ENCODE measurements around the gene OSCP1.

Gene OSCP1

GRCh38 chr1:36401602-36402503 lies 48.4 kb downstream of the OSCP1 start:
- no peak for DNase-seq (ENCODE audit: low read depth)

- DNase-seq (ENCODE audit: low read depth) = peak; percentile 85
These were observed 49.2 kb downstream of the OSCP1 start for GRCh38 chr1:36400825-36401601.

- DNase-seq (ENCODE audit: low read depth) = no peak
These were observed 49.8 kb downstream of the OSCP1 start for GRCh38 chr1:36400514-36400824.

GRCh38 chr1:36398370-36398977 lies 51.8 kb downstream of the OSCP1 start:
- DNase-seq (ENCODE audit: low read depth) = no peak

GRCh38 chr1:36397378-36398230 lies 52.6 kb downstream of the OSCP1 start, which contains the start of gene LSM10:
Gene LSM10 (minus strand): TSS chr1:36397908. CDS start chr1:36394129, 3,779 bp downstream.
- peak; percentile 92 for DNase-seq (ENCODE audit: low read depth)

GRCh38 chr1:36397083-36397377 lies 53.2 kb downstream of the OSCP1 start:
- DNase-seq (ENCODE audit: low read depth) = no peak

- DNase-seq (ENCODE audit: low read depth) = no peak
These were observed 53.9 kb downstream of the OSCP1 start for GRCh38 chr1:36396359-36396758.

GRCh38 chr1:36393686-36394085 lies 56.6 kb downstream of the OSCP1 start:
- DNase-seq (ENCODE audit: low read depth) = no peak

- no peak for DNase-seq (ENCODE audit: low read depth)
These were observed 57.4 kb downstream of the OSCP1 start for GRCh38 chr1:36392836-36393235.

- DNase-seq (ENCODE audit: low read depth) = no peak
These were observed 59.0 kb downstream of the OSCP1 start for GRCh38 chr1:36391271-36391670.

GRCh38 chr1:36390411-36390810 lies 59.8 kb downstream of the OSCP1 start:
- DNase-seq (ENCODE audit: low read depth) = no peak

GRCh38 chr1:36389999-36390398 lies 60.3 kb downstream of the OSCP1 start:
- DNase-seq (ENCODE audit: low read depth) = no peak

GRCh38 chr1:36389261-36389660 lies 61.0 kb downstream of the OSCP1 start:
- DNase-seq (ENCODE audit: low read depth) = no peak

- DNase-seq (ENCODE audit: low read depth) = peak; percentile 89
These were observed 62.9 kb downstream of the OSCP1 start for GRCh38 chr1:36387141-36387949.

- DNase-seq (ENCODE audit: low read depth) = peak; percentile 100
These were observed 63.7 kb downstream of the OSCP1 start for GRCh38 chr1:36386265-36387140.

- peak; percentile 99 for DNase-seq (ENCODE audit: low read depth)
These were observed 64.6 kb downstream of the OSCP1 start, which contains the start of gene STK40 for GRCh38 chr1:36385410-36386264. Gene STK40 (minus strand): TSS chr1:36385924. CDS start chr1:36361332, 24,592 bp downstream.

- no peak for DNase-seq (ENCODE audit: low read depth)
These were observed 65.5 kb downstream of the OSCP1 start for GRCh38 chr1:36384542-36385409.

- no peak for DNase-seq (ENCODE audit: low read depth)
These were observed 67.0 kb downstream of the OSCP1 start for GRCh38 chr1:36383240-36383639.

All from stromal cell of bone marrow (primary cell).